BJ (cell line): ENCODE results near the gene NYNRIN. TPM values are rescaled to one million over a fixed set of nuclear protein-coding genes. Genes with fewer than 3 reads are reported as not detected.

ENCODE experiments used
- CTCF ChIA-PET: fragments of 350-600 bp; formaldehyde crosslinking; extraction: SDS; loops from one replicate; lab custom pipeline; 2021; ENCODE audit warnings: antibody characterized with exemption, inconsistent platforms; lab: Yijun Ruan, JAX
- POLR2A ChIA-PET: fragments of 300-600 bp; sonication (Branson Sonifier 250); formaldehyde crosslinking; extraction: SDS; loops from one replicate; lab custom pipeline; 2021; ENCODE audit warnings: antibody characterized with exemption; lab: Charles Lee
- DNase-seq: peaks from one replicate; pipeline ENCODE4 v3.0.0-alpha.2; 2011; ENCODE audit warnings: low read depth
- H3K27me3 ChIP-seq: 2 replicates; pipeline ENCODE4 v1.6.0; 2011; ENCODE audit warnings: low read length; ENCODE audit not compliant: control insufficient read depth, insufficient read depth
- H3K36me3 ChIP-seq: 2 replicates; pipeline ENCODE4 v1.5.1; 2011; ENCODE audit warnings: low read length; ENCODE audit not compliant: control insufficient read depth, insufficient read depth
- H3K4me3 ChIP-seq: 2 replicates; pipeline ENCODE4 v1.5.1; 2011; ENCODE audit warnings: low read depth, mild to moderate bottlenecking, control low read depth, low read length
- polyA plus RNA-seq: library from polyadenylated mRNA; depleted of rRNA; stranded (reverse); fragments of >200 nt; gene quantifications from 2 replicates; pipeline ENCODE4 v1.2.3, GENCODE V29; 2011
- TF ChIP-seq, protein P1 (sequence below): IDR thresholded peaks from 2 replicates; pipeline ENCODE4 v1.5.1; 2011; ENCODE audit warnings: low read depth, mild to moderate bottlenecking, control low read depth, inconsistent platforms, low read length, moderate library complexity; ENCODE audit not compliant: insufficient read depth

NYNRIN gene
- polyA plus RNA-seq, 1 experiment = 10.1 TPM

DNA sequence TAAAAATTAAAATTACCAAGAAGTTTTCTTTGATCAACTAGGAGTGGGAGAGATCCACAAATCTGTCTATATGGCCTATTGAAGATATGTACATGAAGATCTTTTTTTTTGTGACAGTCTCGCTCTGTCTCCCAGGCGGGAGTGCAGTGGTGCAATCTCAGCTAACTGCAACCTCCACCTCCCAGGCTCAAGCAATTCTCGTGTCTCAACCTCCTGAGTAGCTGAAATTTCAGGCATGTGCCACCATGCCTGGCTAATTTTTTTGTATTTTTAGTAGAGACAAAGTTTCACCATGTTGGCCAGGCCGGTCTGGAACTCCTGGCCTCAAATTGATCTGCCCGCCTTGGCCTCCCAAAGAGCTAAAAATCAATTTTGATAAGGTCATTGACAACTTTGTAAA is 35.4 kb upstream of the NYNRIN start:
- no peak for DNase-seq
- H3K4me3 ChIP-seq = no peak overlapping the region
- CTCF ChIA-PET = interaction anchor here (1.2 to 6.4 kb wide), 6 partner anchors 12 to 73 kb away, joined by 4 to 49 read pairs (median 10); partner anchors contain the start of genes ADCY4, CBLN3 and KHNYN

GRCh38 chr14:24364841-24365240 is 34.0 kb upstream of the NYNRIN start:
- Histone ChIP-seq H3K36me3 (peaks cover 5% of the 10 kb centered on the region), H3K27me3 (no peaks in the 10 kb centered on the region), H3K4me3 (no peak overlapping the region)
- no peak for DNase-seq
- ChIA-PET POLR2A (no interaction called here), CTCF (interaction anchor here (1.1 to 2.3 kb wide), 13 partner anchors 14 to 77 kb away, joined by 5 to 59 read pairs (median 10); partner anchors contain the start of genes ADCY4, CIDEB and SDR39U1)
- TF ChIP-seq, protein P1, sequence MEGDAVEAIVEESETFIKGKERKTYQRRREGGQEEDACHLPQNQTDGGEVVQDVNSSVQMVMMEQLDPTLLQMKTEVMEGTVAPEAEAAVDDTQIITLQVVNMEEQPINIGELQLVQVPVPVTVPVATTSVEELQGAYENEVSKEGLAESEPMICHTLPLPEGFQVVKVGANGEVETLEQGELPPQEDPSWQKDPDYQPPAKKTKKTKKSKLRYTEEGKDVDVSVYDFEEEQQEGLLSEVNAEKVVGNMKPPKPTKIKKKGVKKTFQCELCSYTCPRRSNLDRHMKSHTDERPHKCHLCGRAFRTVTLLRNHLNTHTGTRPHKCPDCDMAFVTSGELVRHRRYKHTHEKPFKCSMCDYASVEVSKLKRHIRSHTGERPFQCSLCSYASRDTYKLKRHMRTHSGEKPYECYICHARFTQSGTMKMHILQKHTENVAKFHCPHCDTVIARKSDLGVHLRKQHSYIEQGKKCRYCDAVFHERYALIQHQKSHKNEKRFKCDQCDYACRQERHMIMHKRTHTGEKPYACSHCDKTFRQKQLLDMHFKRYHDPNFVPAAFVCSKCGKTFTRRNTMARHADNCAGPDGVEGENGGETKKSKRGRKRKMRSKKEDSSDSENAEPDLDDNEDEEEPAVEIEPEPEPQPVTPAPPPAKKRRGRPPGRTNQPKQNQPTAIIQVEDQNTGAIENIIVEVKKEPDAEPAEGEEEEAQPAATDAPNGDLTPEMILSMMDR = no peak

More for the DNA sequence above, 35.4 kb upstream of the NYNRIN start:
- TF ChIP-seq, protein P1 = no peak
- POLR2A ChIA-PET = no interaction called here
- no peaks in the 10 kb centered on the region for H3K27me3 ChIP-seq
- H3K36me3 ChIP-seq = no peaks in the 10 kb centered on the region

GRCh38 chr14:24365600-24366412 is 33.0 kb upstream of the NYNRIN start:
- CTCF ChIA-PET = interaction anchor here (0.6 to 2.3 kb wide), 27 partner anchors 9 to 552 kb away, joined by 3 to 59 read pairs (median 7); partner anchors contain the start of genes ADCY4, CIDEB, NYNRIN and RIPK3
- TF ChIP-seq, protein P1 = peak; percentile 88
- Histone ChIP-seq H3K27me3 (no peaks in the 10 kb centered on the region), H3K36me3 (peaks cover 10% of the 10 kb centered on the region), H3K4me3 (peak overlapping the region; percentile 29)
- DNase-seq = peak; percentile 81
- POLR2A ChIA-PET = interaction anchor here (0.5 to 1.8 kb wide), 7 partner anchors 14 to 66 kb away, joined by 3 to 9 read pairs (median 3); partner anchors contain the start of genes KHNYN and NYNRIN

DNA sequence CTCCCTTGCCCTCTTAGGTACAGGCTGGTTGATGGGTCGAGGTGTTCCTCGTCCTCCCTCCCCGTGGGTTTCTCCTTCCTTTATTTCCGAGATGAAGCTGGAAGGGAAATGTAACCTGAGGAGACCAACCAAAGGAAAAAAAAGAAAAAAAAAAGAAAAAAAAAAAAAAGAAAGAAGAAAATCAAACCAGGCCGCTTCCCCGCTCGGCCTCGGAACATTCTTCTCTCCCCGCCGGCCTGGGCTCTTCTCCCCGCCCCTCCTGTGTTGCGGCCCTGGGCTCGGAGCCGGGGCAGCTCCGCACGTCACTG is 32.4 kb upstream of the NYNRIN start:
- TF ChIP-seq, protein P1 = no peak
- H3K27me3 ChIP-seq = no peaks in the 10 kb centered on the region
- POLR2A ChIA-PET = interaction anchor here (0.5 to 1.8 kb wide), 6 partner anchors 13 to 65 kb away, joined by 3 to 9 read pairs (median 3); partner anchors contain the start of genes KHNYN and NYNRIN
- DNase-seq = no peak
- H3K4me3 ChIP-seq = peak overlapping the region; percentile 29
- CTCF ChIA-PET = interaction anchor here (0.7 to 2.3 kb wide), 23 partner anchors 9 to 76 kb away, joined by 3 to 59 read pairs (median 8); partner anchors contain the start of genes ADCY4, CIDEB, NYNRIN and RIPK3
- peaks cover 13% of the 10 kb centered on the region for H3K36me3 ChIP-seq
